Heart right ventricle (tissue), 16 donors: ENCODE results near the gene MRPL40. TPM values are rescaled to one million over a fixed set of nuclear protein-coding genes. Genes with fewer than 3 reads are reported as not detected.
A peak's percentile ranks its signal among the peaks of the same experiment; 100 is the strongest.

Experiments
- ATAC-seq, 8 donors: fragments of 200-7000 bp; cut with Tn5 transposase; one replicate each; pipeline ENCODE4 v1.9.1; 2020; ENCODE audit warnings: mild to moderate bottlenecking in 8 of 8, moderate library complexity in 8 of 8, moderate number of reproducible peaks in 1 of 8
- DNase-seq, 2 donors: peaks; one replicate each; pipeline ENCODE4 v3.0.0-alpha.2; 2020
- H3K27ac ChIP-seq, 10 donors: fragments of 200-600 bp; sonication (generic) in 2 of 10; one replicate each; pipeline versions ENCODE4 v1.5.0 to v1.8.0; 2020 to 2022; ENCODE audit warnings: mild to moderate bottlenecking in 3 of 10
- H3K27me3 ChIP-seq, 7 donors: fragments of 200-600 bp; one replicate each; pipeline ENCODE4 v1.8.0; 2021 to 2022; ENCODE audit warnings: mild to moderate bottlenecking in 2 of 7
- H3K36me3 ChIP-seq, 9 donors: fragments of 200-600 bp; sonication (generic) in 1 of 9; one replicate each; pipeline versions ENCODE4 v1.5.0 to v1.8.0; 2020 to 2022; ENCODE audit warnings: mild to moderate bottlenecking in 2 of 9
- H3K4me1 ChIP-seq, 9 donors: fragments of 200-600 bp; sonication (generic) in 1 of 9; one replicate each; pipeline versions ENCODE4 v1.5.0 to v1.8.0; 2020 to 2022; ENCODE audit warnings: mild to moderate bottlenecking in 4 of 9
- H3K4me3 ChIP-seq, 10 donors: fragments of 200-600 bp; sonication (generic) in 2 of 10; one replicate each; pipeline versions ENCODE4 v1.5.0 to v1.8.0; 2020 to 2022; ENCODE audit warnings: mild to moderate bottlenecking in 7 of 10, moderate library complexity in 2 of 10
- H3K9me3 ChIP-seq, 11 donors: fragments of 200-600 bp in 10 of 11; sonication (generic) in 2 of 11; one replicate each; pipeline versions ENCODE4 v1.5.0 to v1.8.0; 2013 to 2022; ENCODE audit warnings: mild to moderate bottlenecking in 2 of 11, control low read depth in 1 of 11, moderate library complexity in 1 of 11
- WGBS, 2 donors: extraction: QIAGEN DNeasy Blood & Tissue Kit; methylation state at CpG; one replicate each; pipeline ENCODE4 v1.1.7; 2013; ENCODE audit warnings: inconsistent platforms in 1 of 2; 5-methylcytosine and 5-hydroxymethylcytosine counted together
- intact Hi-C, 10 donors: fragments of 100-400 bp; cut with DNase I; formaldehyde crosslinking; loops; one replicate each; pipeline versions ENCODE4 v1.11.1 to v1.14.2; 2022
- polyA plus RNA-seq, 2 donors: library from polyadenylated mRNA; stranded (reverse); fragments of 200-250 nt; gene quantifications; one replicate each; pipeline ENCODE4 v1.2.3, GENCODE V29; 2013
- total RNA-seq, 10 donors: library from RNA; stranded (reverse); fragmentation: NEBNext Ultra II Directional in 3 of 10; extraction: Animal tissue kit (Norgen Biotek cat#: 25700) in 3 of 10; gene quantifications; one replicate each; pipeline versions ENCODE4 v1.2.1 to v1.2.4, GENCODE V29; 2021 to 2023
- TF ChIP-seq, protein P1 (sequence below), 9 donors: fragments of 200-600 bp; sonication (generic) in 2 of 9; IDR thresholded peaks; one replicate each; pipeline versions ENCODE4 v1.5.0 to v1.8.0; 2021 to 2022; ENCODE audit warnings: antibody characterized with exemption in 9 of 9, mild to moderate bottlenecking in 5 of 9, moderate library complexity in 1 of 9
- donor health status: Arrhythmogenic right ventricular cardiomyopathy.
- donor health status: ischemic (EF 13 %, LVEDD 7.1; RV severe dilation, severe dysfunction).
- donor health status: healthy with polysubstance abuse.
- donor health status: DM: no; HTN: yes; CAD: no.
- donor health status: DM: no; HTN: no; CAD: no.
- donor health status: ischemic (EF 25% LVEDD 6.9; RV normal size, moderate dysfunction).
- donor health status: ischemic (EF 25% LVEDD 5.7; RV mildly dilated, moderate dysfunction).
- donor health status: healthy.
- donor health status: DM: yes; HTN: yes; CAD: no.
- donor health status: Ischemic cardiomyopathy.
- donor health status: ischemic (EF 35%, LVEDD 5.7; RV mildly dilated, moderate dysfunction).
- donor health status: nonischemic (EF 11% LVEDD 7.7; RV severe dilation, severe dysfunction).
- donor health status: DM: yes; HTN: yes; CAD: no.
- donor health status: PGD.
- donor health status: ischemic (EF 29% LVEDD 5.4; RV normal size, mild dysfunction).
- donor health status: nonischemic (EF 23%, LVEDD 6.1; RV moderate dilation, normal function).

MRPL40 gene
- total and polyA plus RNA-seq, 12 donors, result 49.2 to 117 (median 56.7) TPM

DNA sequence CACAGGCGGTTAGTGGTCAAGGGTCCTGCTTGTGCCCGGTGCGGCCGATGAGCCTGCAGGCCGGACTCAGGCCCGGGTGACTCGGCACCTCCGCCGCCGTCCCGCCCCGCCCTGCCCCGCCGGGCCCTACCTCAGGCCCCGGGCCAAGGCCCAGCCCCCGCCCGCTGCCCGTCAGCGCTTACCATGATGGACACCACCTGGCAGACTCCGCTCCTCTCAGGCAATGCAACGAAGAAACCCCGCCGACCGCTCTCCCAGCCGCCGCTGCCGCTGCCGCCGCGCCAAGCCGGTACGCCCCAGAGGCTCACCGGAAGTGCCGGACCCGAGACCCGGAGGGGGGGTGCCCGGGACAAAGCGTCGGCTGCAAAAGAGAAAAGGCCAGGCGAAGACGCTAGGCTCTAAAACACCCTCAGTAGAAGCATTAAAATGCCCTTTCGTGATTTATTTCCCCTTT is 46.6 kb downstream of the MRPL40 start, which contains the start of gene UFD1:
Gene UFD1 (minus strand): TSS at position 293 of the 454 bp plus-strand sequence. CDS start 108 bp downstream, at position 185.
- Histone ChIP-seq H3K9me3 (no peaks in the 10 kb centered on the region), H3K4me1 (peaks cover 3 to 48% (median 31%) of the 10 kb centered on the region in 9 donors), H3K27ac (peak within 1 kb of the TSS; percentile 93 to 100 (median 98)), H3K27me3 (no peaks in the 10 kb centered on the region), H3K4me3 (peak within 1 kb of the TSS; percentile 58 to 95 (median 86)), H3K36me3 (peaks cover 0 to 23% (median 9%) of the 10 kb centered on the region in 9 donors)
- peak; percentile 86 for DNase-seq
- TF ChIP-seq, protein P1, sequence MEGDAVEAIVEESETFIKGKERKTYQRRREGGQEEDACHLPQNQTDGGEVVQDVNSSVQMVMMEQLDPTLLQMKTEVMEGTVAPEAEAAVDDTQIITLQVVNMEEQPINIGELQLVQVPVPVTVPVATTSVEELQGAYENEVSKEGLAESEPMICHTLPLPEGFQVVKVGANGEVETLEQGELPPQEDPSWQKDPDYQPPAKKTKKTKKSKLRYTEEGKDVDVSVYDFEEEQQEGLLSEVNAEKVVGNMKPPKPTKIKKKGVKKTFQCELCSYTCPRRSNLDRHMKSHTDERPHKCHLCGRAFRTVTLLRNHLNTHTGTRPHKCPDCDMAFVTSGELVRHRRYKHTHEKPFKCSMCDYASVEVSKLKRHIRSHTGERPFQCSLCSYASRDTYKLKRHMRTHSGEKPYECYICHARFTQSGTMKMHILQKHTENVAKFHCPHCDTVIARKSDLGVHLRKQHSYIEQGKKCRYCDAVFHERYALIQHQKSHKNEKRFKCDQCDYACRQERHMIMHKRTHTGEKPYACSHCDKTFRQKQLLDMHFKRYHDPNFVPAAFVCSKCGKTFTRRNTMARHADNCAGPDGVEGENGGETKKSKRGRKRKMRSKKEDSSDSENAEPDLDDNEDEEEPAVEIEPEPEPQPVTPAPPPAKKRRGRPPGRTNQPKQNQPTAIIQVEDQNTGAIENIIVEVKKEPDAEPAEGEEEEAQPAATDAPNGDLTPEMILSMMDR (IDR thresholded peaks at IDR 0.05), result no peak
- WGBS, 2 donors, result 1% methylated on average over 31 to 42 of the region's 42 CpGs
- peak; percentile 81 to 94 (median 85) for ATAC-seq
- intact Hi-C loops, result loop anchor here in 7 of 10 donors (1.0 to 10.0 kb wide), 13 partner anchors 32 to 335 kb away; partner anchors contain the start of genes HIRA (in 3 of the 7), MRPL40 (in 3 of the 7), ESS2 (in 2 of the 7) and SLC25A1 (in 2 of the 7)

DNA sequence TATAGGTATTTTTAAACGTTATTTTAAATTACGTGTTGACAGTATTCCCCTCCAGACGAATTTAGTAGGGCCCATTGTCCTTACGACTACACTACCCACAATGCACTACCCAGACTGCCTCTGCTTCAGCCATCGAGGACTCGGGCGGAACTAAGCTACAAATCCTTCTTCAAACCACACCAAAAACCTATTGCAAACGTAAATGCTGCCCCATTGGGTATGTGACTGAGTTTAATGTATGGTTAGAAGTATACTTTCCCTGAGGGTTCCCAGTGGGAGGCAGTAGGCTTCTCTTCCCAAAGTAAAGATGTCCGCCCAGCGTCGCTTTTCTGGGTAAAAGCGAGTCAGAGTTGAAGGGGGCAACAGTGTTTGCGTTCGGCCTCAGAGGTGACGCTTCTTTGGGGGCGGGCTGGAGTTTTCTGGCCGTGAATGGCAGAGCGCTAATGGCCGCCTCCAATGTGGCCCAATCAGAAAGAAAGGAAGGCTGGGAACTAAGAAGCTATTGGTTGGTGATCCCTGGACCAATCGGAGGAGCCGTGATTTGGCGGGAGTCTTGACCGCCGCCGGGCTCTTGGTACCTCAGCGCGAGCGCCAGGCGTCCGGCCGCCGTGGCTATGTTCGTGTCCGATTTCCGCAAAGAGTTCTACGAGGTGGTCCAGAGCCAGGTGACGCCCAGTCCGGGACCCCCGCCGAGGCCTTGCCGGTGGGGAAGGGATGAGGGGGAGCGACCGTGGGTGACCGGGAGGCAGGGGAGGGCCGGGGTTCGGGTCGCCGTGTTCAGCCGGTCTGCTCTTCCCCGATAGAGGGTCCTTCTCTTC is 47.2 kb downstream of the MRPL40 start, which contains the start of gene CDC45:
Gene CDC45 (plus strand): TSS at position 566 of the 818 bp plus-strand sequence. CDS start 49 bp downstream, at position 615.
- peak; percentile 95 to 99 (median 98) for ATAC-seq
- Histone ChIP-seq H3K27ac (peak within 1 kb of the TSS; percentile 93 to 100 (median 98)), H3K36me3 (peaks cover 0 to 17% (median 2%) of the 10 kb centered on the region in 9 donors), H3K4me1 (peaks cover 3 to 45% (median 31%) of the 10 kb centered on the region in 9 donors), H3K9me3 (no peaks in the 10 kb centered on the region), H3K4me3 (peak within 1 kb of the TSS; percentile 58 to 95 (median 86)), H3K27me3 (no peaks in the 10 kb centered on the region)
- TF ChIP-seq, protein P1 (IDR thresholded peaks at IDR 0.05), result no peak
- intact Hi-C loops, result loop anchor here in 8 of 10 donors (1.0 to 10.0 kb wide), 14 partner anchors 32 to 335 kb away; partner anchors contain the start of genes HIRA (in 3 of the 8), MRPL40 (in 3 of the 8), ESS2 (in 2 of the 8) and SLC25A1 (in 2 of the 8)
- 0 to 1% methylated on average over 50 of the region's 50 CpGs for WGBS, 2 donors
- DNase-seq, result peak; percentile 93 to 98

DNA sequence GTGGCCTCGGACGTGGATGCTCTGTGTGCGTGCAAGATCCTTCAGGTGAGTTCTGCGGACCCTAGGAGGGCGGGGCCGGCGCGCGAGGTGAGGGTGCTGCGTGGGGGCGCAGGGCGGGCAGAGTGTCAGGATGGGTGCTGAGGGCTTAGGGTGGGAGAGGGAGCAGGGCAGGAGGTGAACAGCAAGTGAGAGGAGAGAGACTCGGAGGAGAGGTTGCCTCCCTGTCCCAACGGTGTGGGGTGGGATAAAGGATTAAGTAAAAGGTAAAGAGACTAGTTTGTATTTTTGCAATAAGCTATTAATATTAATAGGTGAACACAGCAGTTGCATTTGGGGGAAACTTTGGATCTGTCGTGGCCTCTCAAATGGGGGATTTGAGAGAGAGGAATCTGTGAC is 47.8 kb downstream of the MRPL40 start:
- peak in 1 of 8 donors; percentile 2 for ATAC-seq
- Histone ChIP-seq H3K27ac (no peak overlapping the region), H3K27me3 (no peaks in the 10 kb centered on the region), H3K4me3 (peak overlapping the region in 9 of 10 donors; percentile 24 to 95 (median 88)), H3K9me3 (no peaks in the 10 kb centered on the region), H3K36me3 (peaks cover 0 to 11% (median 0%) of the 10 kb centered on the region in 9 donors), H3K4me1 (peaks cover 3 to 41% (median 31%) of the 10 kb centered on the region in 9 donors)
- DNase-seq, result no peak
- WGBS, 2 donors, result 1% methylated on average over 15 of the region's 15 CpGs
- intact Hi-C loops, result loop anchor here in 1 of 10 donors (10.0 kb wide), 1 partner anchor 155 kb away; no protein-coding TSS in a partner anchor
- TF ChIP-seq, protein P1 (IDR thresholded peaks at IDR 0.05), result no peak

DNA sequence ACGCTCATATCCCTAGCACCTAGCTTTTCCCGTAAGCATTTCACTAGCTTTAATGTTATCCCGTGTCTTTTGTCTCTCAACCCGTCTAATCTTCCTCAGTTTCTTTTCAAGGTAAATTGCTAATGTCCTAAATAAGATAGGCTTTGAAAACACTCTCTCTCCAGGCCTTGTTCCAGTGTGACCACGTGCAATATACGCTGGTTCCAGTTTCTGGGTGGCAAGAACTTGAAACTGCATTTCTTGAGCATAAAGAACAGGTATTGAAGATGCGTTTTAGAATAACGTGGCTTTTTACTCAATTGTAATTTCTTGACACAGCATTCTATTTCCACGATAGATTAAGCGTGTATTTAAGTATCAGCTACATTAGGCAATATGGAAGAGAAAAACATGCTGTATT is 48.4 kb downstream of the MRPL40 start:
- Histone ChIP-seq H3K27ac (no peak overlapping the region), H3K4me1 (peaks cover 3 to 37% (median 31%) of the 10 kb centered on the region in 9 donors), H3K4me3 (no peak overlapping the region), H3K27me3 (no peaks in the 10 kb centered on the region), H3K9me3 (no peaks in the 10 kb centered on the region), H3K36me3 (peaks cover 0 to 4% (median 0%) of the 10 kb centered on the region in 9 donors)
- TF ChIP-seq, protein P1 (IDR thresholded peaks at IDR 0.05), result no peak
- ATAC-seq (no peak), DNase-seq (no peak)
- 69 to 73% methylated on average over 10 of the region's 10 CpGs for WGBS, 2 donors
- intact Hi-C loops, result loop anchor here in 1 of 10 donors (10.0 kb wide), 1 partner anchor 154 kb away; no protein-coding TSS in a partner anchor
